Measurements from ENCODE around the gene SMIM26.
A peak's percentile ranks its signal among the peaks of the same experiment; 100 is the strongest.

The SMIM26 gene

DNA sequence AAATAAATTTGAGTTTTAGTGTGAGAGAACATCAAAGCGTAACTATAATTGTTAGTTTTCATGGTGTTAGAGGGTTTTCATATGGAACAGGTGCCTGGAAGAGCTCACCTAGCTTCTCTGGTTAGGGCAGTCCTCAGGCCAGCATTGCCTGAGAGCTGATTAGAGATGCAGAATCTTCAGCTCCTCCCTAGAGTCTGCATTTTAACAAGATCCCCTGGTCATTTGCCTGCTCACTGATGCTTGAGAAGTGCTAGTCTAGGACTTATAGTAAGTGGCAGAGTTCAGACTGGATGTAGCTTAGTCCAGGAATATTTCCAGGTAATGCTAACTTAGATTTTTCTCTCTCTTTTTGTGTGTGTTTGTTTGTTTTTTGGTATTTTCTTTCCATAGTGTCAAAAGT lies 21.7 kb upstream of the SMIM26 start:
- Mint-ChIP-seq H3K36me3 (ENCODE audit: low read depth) (peaks cover 53% of the 10 kb centered on the region), H3K27me3 (no peaks in the 10 kb centered on the region), H3K4me1 (no peaks in the 10 kb centered on the region), H3K9me3 (no peaks in the 10 kb centered on the region), H3K4me3 (no peak overlapping the region), H3K27ac (no peak overlapping the region)
- no peak for ATAC-seq
- DNase-seq, result no peak

DNA sequence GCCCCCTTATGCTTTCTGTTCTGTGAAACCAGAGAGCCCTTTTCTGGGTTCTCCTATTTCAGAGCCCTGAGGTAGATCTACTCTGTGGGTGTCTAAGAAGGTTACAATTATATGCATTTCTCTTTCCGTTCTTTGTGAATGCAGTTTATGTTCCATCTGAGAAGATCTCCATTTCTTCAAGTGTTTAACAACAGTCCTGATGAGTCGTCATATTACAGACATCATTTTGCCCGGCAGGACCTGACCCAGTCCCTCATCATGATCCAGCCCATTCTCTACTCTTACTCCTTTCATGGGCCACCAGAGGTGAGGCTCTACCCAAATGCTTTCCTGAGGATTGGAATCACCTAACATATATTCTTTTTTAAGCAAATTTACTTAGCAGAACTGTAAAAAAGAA lies 18.8 kb upstream of the SMIM26 start:
- Mint-ChIP-seq H3K4me1 (no peaks in the 10 kb centered on the region), H3K4me3 (no peak overlapping the region), H3K27me3 (no peaks in the 10 kb centered on the region), H3K36me3 (ENCODE audit: low read depth) (peaks cover 46% of the 10 kb centered on the region), H3K9me3 (no peaks in the 10 kb centered on the region), H3K27ac (no peak overlapping the region)
- ATAC-seq (no peak), DNase-seq (no peak)

DNA sequence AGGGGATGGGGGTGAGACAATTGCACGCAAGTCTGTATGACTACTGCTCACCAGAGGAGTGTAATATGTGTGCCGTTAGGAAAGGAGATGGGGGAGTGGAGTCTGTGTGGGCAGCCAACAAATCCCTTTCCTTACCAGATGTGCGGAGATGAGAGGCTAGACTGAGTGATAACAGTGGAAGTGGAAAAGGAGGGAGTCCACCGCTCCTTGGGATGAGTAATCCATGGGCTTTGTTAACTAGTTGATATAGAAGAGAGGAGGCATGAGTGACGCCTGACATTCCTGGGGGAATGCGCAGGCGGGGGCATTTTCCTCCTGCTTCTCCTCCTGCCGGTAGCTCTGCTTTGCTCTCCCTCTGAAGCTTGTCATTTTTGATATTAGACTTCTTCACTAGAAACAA lies 13.5 kb upstream of the SMIM26 start:
- Mint-ChIP-seq H3K36me3 (ENCODE audit: low read depth) (peaks cover 43% of the 10 kb centered on the region), H3K4me1 (no peaks in the 10 kb centered on the region)

DNA sequence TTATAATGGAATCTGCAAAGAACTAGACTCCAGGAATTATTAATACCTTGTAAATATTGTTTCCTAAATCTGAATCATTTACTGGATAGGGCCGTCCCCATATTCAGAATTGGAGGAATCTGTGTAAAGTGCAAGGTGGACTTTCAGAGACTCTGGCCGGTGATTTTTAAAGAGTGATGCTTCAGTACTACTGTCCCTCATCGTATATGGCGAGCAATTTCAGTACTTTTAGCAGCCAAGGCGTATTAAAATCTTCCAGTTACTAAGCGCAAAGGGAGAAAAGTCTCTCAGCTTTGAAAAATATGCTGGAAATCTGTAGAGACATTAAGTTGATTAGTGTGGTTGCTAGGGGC lies 483 bp downstream of the SMIM26 start:
- Mint-ChIP-seq H3K27ac (peak overlapping the region; percentile 95), H3K36me3 (ENCODE audit: low read depth) (peaks cover 26% of the 10 kb centered on the region), H3K4me3 (peak overlapping the region; percentile 97), H3K9me3 (no peaks in the 10 kb centered on the region), H3K4me1 (peaks cover 23% of the 10 kb centered on the region), H3K27me3 (no peaks in the 10 kb centered on the region)
- ATAC-seq (no peak), DNase-seq (no peak)

More for the DNA sequence above, 13.5 kb upstream of the SMIM26 start:
- no peaks in the 10 kb centered on the region for H3K9me3 Mint-ChIP-seq
- no peak overlapping the region for H3K27ac Mint-ChIP-seq
- H3K4me3 Mint-ChIP-seq, result no peak overlapping the region
- DNase-seq, result no peak
- no peak for ATAC-seq
- no peaks in the 10 kb centered on the region for H3K27me3 Mint-ChIP-seq

DNA sequence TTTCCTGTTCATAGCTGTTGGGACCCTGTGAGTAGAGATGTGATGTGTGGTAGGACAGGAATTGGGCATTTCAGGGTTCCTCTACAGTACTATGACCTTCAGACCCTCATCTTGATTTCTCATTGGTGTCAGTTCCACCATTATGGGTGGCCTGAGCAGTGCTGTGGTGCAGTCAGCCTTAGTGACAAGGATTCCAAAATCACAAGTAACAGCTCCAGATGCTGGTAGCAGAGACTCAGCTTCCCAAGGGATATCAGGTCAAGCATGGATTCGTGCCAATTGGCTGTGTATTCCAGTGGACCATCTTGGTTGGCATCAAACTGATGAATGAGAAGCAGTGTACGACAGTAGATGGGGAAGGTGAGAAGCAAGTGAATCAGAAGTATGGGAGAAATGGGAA lies 3.8 kb downstream of the SMIM26 start:
- H3K9me3 Mint-ChIP-seq, result no peaks in the 10 kb centered on the region
- DNase-seq (no peak), ATAC-seq (no peak)
- peaks cover 22% of the 10 kb centered on the region for H3K36me3 Mint-ChIP-seq (ENCODE audit: low read depth)
- H3K27ac Mint-ChIP-seq, result no peak overlapping the region
- H3K27me3 Mint-ChIP-seq, result no peaks in the 10 kb centered on the region
- peaks cover 23% of the 10 kb centered on the region for H3K4me1 Mint-ChIP-seq
- H3K4me3 Mint-ChIP-seq, result no peak overlapping the region

GRCh38 chr20:18571578-18571977 lies 4.3 kb downstream of the SMIM26 start:
- peaks cover 22% of the 10 kb centered on the region for H3K36me3 Mint-ChIP-seq (ENCODE audit: low read depth)

GRCh38 chr20:18577942-18578341 lies 10.7 kb downstream of the SMIM26 start:
- Mint-ChIP-seq H3K27ac (no peak overlapping the region), H3K4me3 (no peak overlapping the region), H3K36me3 (ENCODE audit: low read depth) (no peaks in the 10 kb centered on the region), H3K9me3 (no peaks in the 10 kb centered on the region), H3K27me3 (no peaks in the 10 kb centered on the region), H3K4me1 (peaks cover 2% of the 10 kb centered on the region)
- ATAC-seq (no peak), DNase-seq (no peak)

More at GRCh38 chr20:18571578-18571977, 4.3 kb downstream of the SMIM26 start:
- DNase-seq (no peak), ATAC-seq (no peak)
- no peak overlapping the region for H3K27ac Mint-ChIP-seq
- H3K9me3 Mint-ChIP-seq, result no peaks in the 10 kb centered on the region
- H3K4me1 Mint-ChIP-seq, result peaks cover 20% of the 10 kb centered on the region
- no peaks in the 10 kb centered on the region for H3K27me3 Mint-ChIP-seq
- H3K4me3 Mint-ChIP-seq, result no peak overlapping the region

DNA sequence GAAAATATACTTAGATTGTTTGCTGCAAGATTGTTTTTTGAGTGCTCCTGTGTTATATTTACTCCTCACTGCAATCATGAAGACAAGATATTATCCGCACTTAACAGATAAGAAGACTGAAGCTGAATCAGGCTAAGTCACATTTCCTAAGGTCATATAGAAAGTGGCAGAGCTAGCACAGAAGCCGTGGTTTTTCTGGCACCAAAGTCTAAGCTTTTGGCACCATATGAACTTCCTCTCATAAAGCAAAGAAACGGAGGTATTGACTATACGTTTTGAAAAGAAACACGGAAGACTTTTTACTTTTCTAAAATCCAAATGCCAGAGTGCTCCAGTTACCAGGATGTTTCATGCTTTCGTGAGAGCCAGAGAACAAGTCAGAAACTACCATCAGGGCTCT lies 11.3 kb downstream of the SMIM26 start:
- Mint-ChIP-seq H3K27ac (no peak overlapping the region), H3K36me3 (ENCODE audit: low read depth) (no peaks in the 10 kb centered on the region), H3K9me3 (no peaks in the 10 kb centered on the region), H3K4me1 (peaks cover 2% of the 10 kb centered on the region), H3K27me3 (no peaks in the 10 kb centered on the region), H3K4me3 (no peak overlapping the region)
- ATAC-seq (no peak), DNase-seq (no peak)

DNA sequence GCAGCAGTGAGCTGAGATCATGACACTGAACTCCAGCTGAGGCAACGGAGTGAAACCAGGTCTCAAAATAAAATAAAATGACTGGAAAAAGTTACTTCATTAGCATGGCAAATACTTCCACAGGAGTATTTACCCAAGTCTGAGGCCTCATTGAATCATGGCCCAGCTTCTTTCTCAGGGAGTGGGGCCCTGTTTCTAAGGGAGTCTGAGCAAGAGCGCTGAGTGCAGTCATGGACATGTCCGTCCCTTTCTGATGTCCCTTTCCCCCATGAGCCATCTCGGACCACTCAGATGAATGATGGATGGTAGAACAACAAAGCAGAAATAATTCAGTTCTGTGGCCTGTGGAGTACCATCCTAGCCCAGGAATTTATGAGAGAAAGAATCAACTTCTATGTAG lies 12.8 kb downstream of the SMIM26 start:
- ATAC-seq, result no peak
- H3K9me3 Mint-ChIP-seq, result no peaks in the 10 kb centered on the region
- H3K4me3 Mint-ChIP-seq, result no peak overlapping the region

DNA sequence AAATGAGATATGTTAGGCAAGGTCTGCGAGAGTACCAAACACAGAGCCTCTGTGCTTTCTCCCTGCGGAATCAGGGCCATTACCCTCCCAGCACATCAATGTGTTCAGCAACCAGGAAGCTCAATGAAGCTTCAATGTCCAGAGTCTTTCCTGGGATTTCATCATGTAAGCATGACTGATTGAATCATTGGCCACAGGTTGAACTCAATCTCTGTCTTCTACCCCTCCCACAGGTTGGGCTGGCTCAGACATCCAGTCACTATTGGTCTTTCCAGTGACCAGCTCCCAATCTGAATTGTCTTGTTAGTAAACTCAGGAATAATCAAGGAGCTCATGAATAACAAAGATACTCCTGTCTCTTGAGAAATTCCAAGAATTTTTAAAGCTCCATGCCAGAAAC lies 17.9 kb downstream of the SMIM26 start:
- Mint-ChIP-seq H3K27ac (no peak overlapping the region), H3K27me3 (peaks cover 4% of the 10 kb centered on the region), H3K9me3 (no peaks in the 10 kb centered on the region), H3K4me3 (no peak overlapping the region), H3K36me3 (ENCODE audit: low read depth) (no peaks in the 10 kb centered on the region), H3K4me1 (peaks cover 23% of the 10 kb centered on the region)
- DNase-seq, result no peak
- no peak for ATAC-seq

More for the DNA sequence above, 12.8 kb downstream of the SMIM26 start:
- DNase-seq, result no peak
- Mint-ChIP-seq H3K27me3 (peaks cover 4% of the 10 kb centered on the region), H3K4me1 (peaks cover 2% of the 10 kb centered on the region), H3K36me3 (ENCODE audit: low read depth) (no peaks in the 10 kb centered on the region), H3K27ac (no peak overlapping the region)

DNA sequence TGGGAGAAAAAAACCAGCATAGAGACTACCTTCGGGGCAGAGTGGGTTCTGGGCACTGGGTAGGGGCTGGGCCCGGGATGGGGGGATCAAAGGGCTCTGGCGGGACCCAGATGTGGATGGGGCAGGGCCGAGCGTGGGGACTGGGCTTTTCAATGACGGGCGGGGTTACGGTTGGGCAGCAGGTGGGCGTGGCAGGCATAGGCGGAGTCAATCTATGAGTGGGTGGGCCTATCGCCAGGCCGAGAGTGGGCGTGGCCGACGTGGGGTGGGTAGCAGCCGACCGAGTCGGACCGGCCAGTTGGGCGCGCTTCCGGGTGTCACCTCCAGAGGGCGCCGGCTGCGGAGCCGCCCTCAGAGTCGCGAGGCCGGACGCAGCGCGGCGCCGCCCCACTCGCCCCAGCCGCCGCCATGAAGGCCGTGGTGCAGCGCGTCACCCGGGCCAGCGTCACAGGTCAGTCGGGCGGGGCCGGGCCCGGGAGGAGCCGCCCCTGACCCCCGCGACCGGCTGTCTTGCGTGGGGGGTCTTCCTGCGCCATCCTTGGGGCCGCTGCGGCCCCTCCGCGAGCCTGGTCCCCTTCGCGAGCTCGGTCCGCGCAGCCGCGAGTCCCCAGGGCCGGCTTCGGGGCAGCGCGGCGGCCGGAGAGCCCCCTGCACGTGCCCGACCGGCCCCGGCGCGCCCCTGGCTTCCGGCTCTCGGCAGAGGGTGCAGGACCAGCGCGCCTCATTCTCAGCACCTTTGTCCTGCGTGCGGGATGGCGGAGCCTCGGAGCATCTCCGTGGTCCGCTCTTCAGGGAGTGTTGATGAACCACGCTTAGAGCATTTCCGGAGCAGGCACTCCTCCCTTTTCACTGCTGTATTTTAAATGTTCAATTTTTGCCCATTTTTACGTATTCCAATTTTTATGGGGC lies 20.7 kb downstream of the SMIM26 start, which contains the start of gene DTD1:
Gene DTD1, plus strand, starts transcription at position 390 of the 909 bp plus-strand sequence. Its CDS starts 19 bp downstream, at position 409.
- peaks cover 23% of the 10 kb centered on the region for H3K4me1 Mint-ChIP-seq
- H3K27me3 Mint-ChIP-seq, result peaks cover 4% of the 10 kb centered on the region
- no peaks in the 10 kb centered on the region for H3K9me3 Mint-ChIP-seq
- H3K4me3 Mint-ChIP-seq, result peak within 1 kb of the TSS; percentile 90
- H3K36me3 Mint-ChIP-seq (ENCODE audit: low read depth), result no peaks in the 10 kb centered on the region
- DNase-seq (peak; percentile 96), ATAC-seq (peak; percentile 87)
- H3K27ac Mint-ChIP-seq, result peak within 1 kb of the TSS; percentile 77

- peak overlapping the region; percentile 90 for H3K4me3 Mint-ChIP-seq
- H3K4me1 Mint-ChIP-seq, result peaks cover 23% of the 10 kb centered on the region
- H3K27ac Mint-ChIP-seq, result peak overlapping the region; percentile 77
- DNase-seq, result peak; percentile 14
- H3K36me3 Mint-ChIP-seq (ENCODE audit: low read depth), result no peaks in the 10 kb centered on the region
- peaks cover 4% of the 10 kb centered on the region for H3K27me3 Mint-ChIP-seq
- no peaks in the 10 kb centered on the region for H3K9me3 Mint-ChIP-seq
- no peak for ATAC-seq
These were observed 21.3 kb downstream of the SMIM26 start for GRCh38 chr20:18588574-18588933.

DNA sequence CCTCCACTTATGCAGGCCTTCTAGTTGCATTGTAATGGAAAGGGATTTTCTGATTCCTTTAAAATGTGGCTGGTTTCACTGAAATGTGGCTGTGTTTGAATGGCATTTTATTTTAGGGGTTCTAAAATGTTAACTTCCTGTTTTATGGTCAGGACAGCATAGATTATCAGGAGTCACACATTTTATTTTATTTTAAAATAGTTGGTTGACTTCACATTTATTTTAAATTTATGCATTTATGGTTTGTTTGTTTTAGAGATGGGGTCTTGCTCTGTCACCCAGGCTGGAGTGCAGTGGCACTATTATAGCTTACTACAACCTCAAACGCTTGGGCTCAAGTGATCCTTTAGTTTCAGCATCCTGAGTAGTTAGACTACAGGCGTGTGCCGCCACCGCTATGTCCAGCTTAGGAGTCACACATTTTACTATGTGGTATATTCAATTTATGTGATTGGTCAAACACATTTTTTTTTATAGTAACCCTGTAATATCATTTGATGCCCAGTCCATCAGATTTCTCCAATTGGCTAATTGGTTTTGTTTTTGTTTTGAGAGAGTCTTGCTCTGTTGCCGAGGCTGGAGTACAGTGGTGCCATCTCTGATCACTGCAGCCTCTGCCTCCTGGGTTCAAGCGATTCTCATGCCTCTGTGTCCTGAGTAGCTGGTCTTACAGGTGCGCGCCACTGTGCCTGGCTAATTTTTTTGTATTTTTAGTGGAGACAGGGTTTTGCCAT lies 22.9 kb downstream of the SMIM26 start:
- ATAC-seq (no peak), DNase-seq (no peak)
- peak overlapping the region; percentile 90 for H3K4me3 Mint-ChIP-seq
- H3K27me3 Mint-ChIP-seq, result no peaks in the 10 kb centered on the region
- H3K36me3 Mint-ChIP-seq (ENCODE audit: low read depth), result peaks cover 3% of the 10 kb centered on the region
- H3K27ac Mint-ChIP-seq, result no peak overlapping the region
- H3K9me3 Mint-ChIP-seq, result no peaks in the 10 kb centered on the region
- H3K4me1 Mint-ChIP-seq, result peaks cover 23% of the 10 kb centered on the region

DNA sequence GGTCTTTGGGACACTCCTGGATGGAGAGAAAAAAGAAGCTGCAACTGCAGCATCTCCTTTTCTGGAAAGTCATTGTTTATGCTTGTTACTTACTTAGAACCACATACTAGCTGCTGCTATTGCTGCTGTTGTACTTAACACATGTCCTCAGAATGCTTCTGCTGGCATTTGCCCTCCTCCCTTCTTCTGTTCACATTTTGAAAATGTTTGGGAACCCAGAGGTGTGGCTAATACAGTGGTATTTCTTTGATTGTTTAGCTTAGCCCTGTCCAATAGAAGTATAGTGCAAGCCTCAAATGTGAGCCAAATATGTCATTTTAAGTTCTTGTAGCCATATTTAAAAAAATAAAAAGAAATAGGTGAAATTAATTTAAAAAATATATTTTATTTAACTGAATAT lies 29.0 kb downstream of the SMIM26 start:
- Mint-ChIP-seq H3K27me3 (no peaks in the 10 kb centered on the region), H3K9me3 (no peaks in the 10 kb centered on the region), H3K4me1 (no peaks in the 10 kb centered on the region), H3K27ac (no peak overlapping the region), H3K36me3 (ENCODE audit: low read depth) (peaks cover 26% of the 10 kb centered on the region), H3K4me3 (no peak overlapping the region)
- DNase-seq (no peak), ATAC-seq (no peak)

DNA sequence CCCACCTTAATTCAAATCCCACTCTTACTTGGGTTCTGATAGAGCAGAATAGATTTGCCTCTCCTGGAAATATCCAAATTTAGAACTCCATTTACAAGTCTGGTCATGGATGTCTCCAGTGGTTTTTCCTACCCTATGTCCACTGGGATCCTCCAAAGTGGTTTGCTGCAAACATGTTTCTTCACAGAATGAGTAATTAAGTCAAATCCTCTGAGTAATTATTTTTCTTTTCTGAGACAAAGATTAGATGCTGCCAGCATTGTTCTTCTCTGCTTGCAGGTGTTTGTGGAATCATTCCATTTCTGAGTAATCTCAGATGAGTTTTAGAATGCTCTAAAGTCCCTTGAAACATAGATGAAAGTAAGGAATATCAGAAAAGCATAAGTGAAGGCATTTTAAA lies 42.5 kb downstream of the SMIM26 start:
- Mint-ChIP-seq H3K9me3 (no peaks in the 10 kb centered on the region), H3K27me3 (no peaks in the 10 kb centered on the region), H3K4me3 (no peak overlapping the region), H3K4me1 (peaks cover 7% of the 10 kb centered on the region), H3K36me3 (ENCODE audit: low read depth) (peaks cover 3% of the 10 kb centered on the region), H3K27ac (no peak overlapping the region)
- no peak for ATAC-seq
- DNase-seq, result no peak

Measured in activated naive CD8-positive, alpha-beta T cell treated with anti-CD3 and anti-CD28 coated beads, Interleukin-2, amount 50 U/mL, for 24 hours (primary cell).